H9 (cell line): ENCODE measurements around the gene CCDC88C. TPM values are rescaled to one million over a fixed set of nuclear protein-coding genes. Genes with fewer than 3 reads are reported as not detected.

Experiments
- DNase-seq: peaks from one replicate; pipeline ENCODE4 v3.0.0-alpha.2; 2017
- H2AFZ ChIP-seq: one replicate; pipeline ENCODE4 v1.6.1; 2013; ENCODE audit warnings: mild to moderate bottlenecking, low read length, control low read depth, moderate library complexity
- H2AK5ac ChIP-seq: 2 replicates; pipeline ENCODE4 v1.6.1; 2013; ENCODE audit warnings: low read length, control low read depth, mixed read lengths; ENCODE audit not compliant: insufficient read length
- H2BK120ac ChIP-seq: one replicate; pipeline ENCODE4 v1.6.1; 2013; ENCODE audit warnings: low read depth, mild to moderate bottlenecking, low read length, control low read depth, inconsistent platforms; ENCODE audit not compliant: poor library complexity, severe bottlenecking
- H2BK12ac ChIP-seq: 2 replicates; pipeline ENCODE4 v1.6.1; 2013; ENCODE audit warnings: low read length, control low read depth, mixed read lengths, low read depth; ENCODE audit not compliant: insufficient read length
- H2BK15ac ChIP-seq: 2 replicates; pipeline ENCODE4 v1.6.1; 2013; ENCODE audit warnings: low read depth, low read length, control low read depth
- H2BK20ac ChIP-seq: one replicate; pipeline ENCODE4 v1.6.1; 2013; ENCODE audit warnings: low read depth, mild to moderate bottlenecking, low read length, control low read depth, inconsistent platforms; ENCODE audit not compliant: poor library complexity, severe bottlenecking
- H2BK5ac ChIP-seq: 2 replicates; pipeline ENCODE4 v1.6.1; 2013; ENCODE audit warnings: low read length, control low read depth, mixed read lengths; ENCODE audit not compliant: insufficient read length
- H3K14ac ChIP-seq: 2 replicates; pipeline ENCODE4 v1.6.1; 2013; ENCODE audit warnings: low read length, control low read depth; ENCODE audit not compliant: insufficient read depth
- H3K18ac ChIP-seq: 2 replicates; pipeline ENCODE4 v1.6.1; 2013; ENCODE audit warnings: low read depth, mild to moderate bottlenecking, mixed read lengths, low read length, control low read depth; ENCODE audit not compliant: insufficient read length
- H3K23ac ChIP-seq: 2 replicates; pipeline ENCODE4 v1.6.1; 2013; ENCODE audit warnings: low read length, control low read depth, mixed read lengths, low read depth; ENCODE audit not compliant: insufficient read length
- H3K23me2 ChIP-seq: 2 replicates; pipeline ENCODE4 v1.6.1; 2013; ENCODE audit warnings: low read depth, mild to moderate bottlenecking, mixed read lengths, low read length, control low read depth; ENCODE audit not compliant: insufficient read length, poor library complexity, severe bottlenecking
- H3K27ac ChIP-seq: 2 replicates; pipeline ENCODE4 v1.5.1; 2013; ENCODE audit warnings: low read length, control low read depth, mixed read lengths, low read depth; ENCODE audit not compliant: insufficient read length
- H3K27me3 ChIP-seq: 2 replicates; pipeline ENCODE4 v1.6.1; 2013; ENCODE audit warnings: low read length, control low read depth, inconsistent platforms; ENCODE audit not compliant: insufficient read depth
- H3K4ac ChIP-seq: 2 replicates; pipeline ENCODE4 v1.6.1; 2013; ENCODE audit warnings: low read depth, mild to moderate bottlenecking, control low read depth, inconsistent platforms, low read length, moderate library complexity
- H3K4me1 ChIP-seq: 2 replicates; pipeline ENCODE4 v1.6.1; 2013; ENCODE audit warnings: low read length, control low read depth, inconsistent platforms; ENCODE audit not compliant: insufficient read depth
- H3K4me2 ChIP-seq: 2 replicates; pipeline ENCODE4 v1.6.1; 2013; ENCODE audit warnings: low read length, control low read depth, mixed read lengths; ENCODE audit not compliant: insufficient read length, insufficient read depth
- H3K56ac ChIP-seq: 2 replicates; pipeline ENCODE4 v1.6.1; 2013; ENCODE audit warnings: low read depth, mild to moderate bottlenecking, mixed read lengths, low read length, control low read depth; ENCODE audit not compliant: insufficient read length
- H3K79me1 ChIP-seq: 2 replicates; pipeline ENCODE4 v1.6.1; 2013; ENCODE audit warnings: low read depth, mild to moderate bottlenecking, moderate library complexity, low read length, control low read depth, inconsistent platforms; ENCODE audit not compliant: insufficient read depth, poor library complexity, severe bottlenecking
- H3K79me2 ChIP-seq: 2 replicates; pipeline ENCODE4 v1.6.1; 2013; ENCODE audit warnings: low read length, control low read depth, inconsistent platforms; ENCODE audit not compliant: insufficient read depth
- H3K9ac ChIP-seq: 2 replicates; pipeline ENCODE4 v1.6.1; 2013; ENCODE audit warnings: low read length, control low read depth, mixed read lengths; ENCODE audit not compliant: insufficient read length; ENCODE audit errors: extremely low read depth
- H3K9me3 ChIP-seq: one replicate; pipeline ENCODE4 v1.6.1; 2013; ENCODE audit warnings: low read depth, low read length, inconsistent platforms; ENCODE audit not compliant: control insufficient read depth
- H3T11ph ChIP-seq: one replicate; pipeline ENCODE4 v1.6.1; 2013; ENCODE audit warnings: mild to moderate bottlenecking, low read length, control low read depth, inconsistent platforms
- H4K20me1 ChIP-seq: one replicate; pipeline ENCODE4 v1.6.1; 2013; ENCODE audit not compliant: control insufficient read depth, insufficient read length, insufficient read depth
- H4K5ac ChIP-seq: 2 replicates; pipeline ENCODE4 v1.6.1; 2013; ENCODE audit warnings: low read depth, mild to moderate bottlenecking, mixed read lengths, low read length, control low read depth; ENCODE audit not compliant: insufficient read length
- H4K8ac ChIP-seq: replicated peaks from 2 replicates; pipeline ENCODE4 v1.6.1; 2013; ENCODE audit warnings: low read length, control low read depth, mixed read lengths, low read depth; ENCODE audit not compliant: insufficient read length
- H4K91ac ChIP-seq: 2 replicates; pipeline ENCODE4 v1.6.1; 2013; ENCODE audit warnings: low read depth, mild to moderate bottlenecking, moderate library complexity, mixed read lengths, low read length, control low read depth; ENCODE audit not compliant: insufficient read length
- H3K27ac Mint-ChIP-seq, 3 experiments: 2 replicates in 2 of 3; 3 replicates in 1 of 3; pipeline ENCODE4 v1.8.0; 2020 to 2021; ENCODE audit warnings: mixed read lengths in 3 of 3, mild to moderate bottlenecking in 1 of 3, moderate library complexity in 1 of 3
- H3K27me3 Mint-ChIP-seq: 2 replicates; pipeline ENCODE4 v1.8.0; 2021; ENCODE audit warnings: low read depth, mild to moderate bottlenecking, moderate library complexity, mixed read lengths
- H3K36me3 Mint-ChIP-seq, 3 experiments: 2 replicates in 2 of 3; 3 replicates in 1 of 3; pipeline ENCODE4 v1.8.0; 2020 to 2021; ENCODE audit warnings: low read depth in 3 of 3, mixed read lengths in 3 of 3; ENCODE audit not compliant: insufficient read depth in 1 of 3
- H3K4me1 Mint-ChIP-seq, 2 experiments: 2 replicates each; pipeline ENCODE4 v1.8.0; 2020; ENCODE audit warnings: mixed read lengths in 2 of 2
- H3K4me3 Mint-ChIP-seq, 2 experiments: 2 replicates in 1 of 2; 3 replicates in 1 of 2; pipeline ENCODE4 v1.8.0; 2020 to 2021; ENCODE audit warnings: mild to moderate bottlenecking in 2 of 2, mixed read lengths in 2 of 2, moderate library complexity in 1 of 2
- H3K9me3 Mint-ChIP-seq, 2 experiments: 2 replicates in 1 of 2; 3 replicates in 1 of 2; pipeline ENCODE4 v1.8.0; 2020; ENCODE audit warnings: mild to moderate bottlenecking in 2 of 2, mixed read lengths in 2 of 2, moderate library complexity in 1 of 2
- WGBS: extraction: QIAGEN DNeasy Blood & Tissue Kit; methylation state at CpG from one replicate; pipeline ENCODE4 v1.1.7; 2013; ENCODE audit warnings: missing lambda C conversion rate, low lambda C conversion rate, mixed read lengths; ENCODE audit not compliant: insufficient read length; ENCODE audit errors: extremely low coverage; 5-methylcytosine and 5-hydroxymethylcytosine counted together
- total RNA-seq: library from RNA; stranded (reverse); gene quantifications from 2 replicates; pipeline ENCODE4 v1.2.1, GENCODE V29; 2021
- TF ChIP-seq, protein P1 (sequence below): fragments of 200-600 bp; sonication (generic); conservative IDR thresholded peaks from 3 replicates; pipeline ENCODE4 v1.8.0; 2021; ENCODE audit warnings: antibody characterized with exemption, mild to moderate bottlenecking

CCDC88C gene
- total RNA-seq, 1 experiment from 2014 or later, result 52.4 TPM

DNA sequence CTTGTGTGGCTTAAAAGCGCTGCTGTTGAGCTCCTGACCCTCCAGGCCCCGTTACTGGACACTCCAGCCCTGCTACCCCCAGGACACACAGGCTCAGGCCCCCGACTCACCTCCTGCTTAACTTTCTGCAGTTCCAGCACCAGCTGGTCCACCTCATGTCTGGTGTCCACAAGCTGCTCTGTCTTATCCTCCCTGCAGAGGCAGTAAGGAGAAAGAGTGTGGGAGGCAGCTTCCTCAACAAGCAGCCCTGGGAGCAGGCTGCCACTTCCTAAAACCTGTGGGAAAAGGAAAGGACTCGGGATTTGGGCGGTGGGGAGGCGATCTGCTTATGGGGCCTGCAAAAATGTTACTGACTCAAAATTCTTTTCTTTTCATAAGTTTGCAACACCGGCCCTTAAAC is 79.2 kb downstream of the CCDC88C start:
- H4K91ac ChIP-seq, result no peak overlapping the region
- DNase-seq, result no peak
- no peak overlapping the region for H2BK120ac ChIP-seq
- H4K5ac ChIP-seq, result no peak overlapping the region
- H3K18ac ChIP-seq, result no peak overlapping the region
- H3K9ac ChIP-seq, result no peak overlapping the region
- no peaks in the 10 kb centered on the region for H4K20me1 ChIP-seq
- no peak overlapping the region for H2AK5ac ChIP-seq
- no peak overlapping the region for H2BK20ac ChIP-seq
- H3K9me3 ChIP-seq, result no peaks in the 10 kb centered on the region
- H2BK15ac ChIP-seq, result no peak overlapping the region
- no peak overlapping the region for H2BK12ac ChIP-seq
- H4K8ac ChIP-seq, result no peak overlapping the region
- H3K4me1 ChIP-seq, result no peaks in the 10 kb centered on the region
- no peak overlapping the region for H2BK5ac ChIP-seq
- Mint-ChIP-seq H3K27ac (no peak overlapping the region; a peak in 1 of 7 replicates), H3K27me3 (no peaks in the 10 kb centered on the region), H3K4me3 (no peak overlapping the region), H3K36me3 (peaks cover 0 to 47% (median 35%) of the 10 kb centered on the region in 3 experiments; a peak in 6 of 7 replicates), H3K4me1 (peaks cover 2 to 6% of the 10 kb centered on the region in 2 experiments), H3K9me3 (no peaks in the 10 kb centered on the region)
- H2AFZ ChIP-seq, result no peak overlapping the region
- H3K79me2 ChIP-seq, result no peaks in the 10 kb centered on the region
- H3T11ph ChIP-seq, result no peak overlapping the region
- no peak overlapping the region for H3K4ac ChIP-seq
- no peaks in the 10 kb centered on the region for H3K79me1 ChIP-seq
- no peak overlapping the region for H3K27ac ChIP-seq
- no peak overlapping the region for H3K4me2 ChIP-seq
- no peak overlapping the region for H3K14ac ChIP-seq
- H3K56ac ChIP-seq, result no peak overlapping the region
- H3K23me2 ChIP-seq, result no peaks in the 10 kb centered on the region
- no peak overlapping the region for H3K23ac ChIP-seq
- no CpG with 5 or more reads among the region's 7 CpGs for WGBS
- TF ChIP-seq, protein P1, sequence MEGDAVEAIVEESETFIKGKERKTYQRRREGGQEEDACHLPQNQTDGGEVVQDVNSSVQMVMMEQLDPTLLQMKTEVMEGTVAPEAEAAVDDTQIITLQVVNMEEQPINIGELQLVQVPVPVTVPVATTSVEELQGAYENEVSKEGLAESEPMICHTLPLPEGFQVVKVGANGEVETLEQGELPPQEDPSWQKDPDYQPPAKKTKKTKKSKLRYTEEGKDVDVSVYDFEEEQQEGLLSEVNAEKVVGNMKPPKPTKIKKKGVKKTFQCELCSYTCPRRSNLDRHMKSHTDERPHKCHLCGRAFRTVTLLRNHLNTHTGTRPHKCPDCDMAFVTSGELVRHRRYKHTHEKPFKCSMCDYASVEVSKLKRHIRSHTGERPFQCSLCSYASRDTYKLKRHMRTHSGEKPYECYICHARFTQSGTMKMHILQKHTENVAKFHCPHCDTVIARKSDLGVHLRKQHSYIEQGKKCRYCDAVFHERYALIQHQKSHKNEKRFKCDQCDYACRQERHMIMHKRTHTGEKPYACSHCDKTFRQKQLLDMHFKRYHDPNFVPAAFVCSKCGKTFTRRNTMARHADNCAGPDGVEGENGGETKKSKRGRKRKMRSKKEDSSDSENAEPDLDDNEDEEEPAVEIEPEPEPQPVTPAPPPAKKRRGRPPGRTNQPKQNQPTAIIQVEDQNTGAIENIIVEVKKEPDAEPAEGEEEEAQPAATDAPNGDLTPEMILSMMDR, result no peak
- H3K27me3 ChIP-seq, result no peaks in the 10 kb centered on the region
